MCF 10A (cell line): ENCODE measurements around the gene UNC119B. TPM values are rescaled to one million over a fixed set of nuclear protein-coding genes. Genes with fewer than 3 reads are reported as not detected.

Experiments
- BruUV-seq: library from RNA; stranded (reverse); fragments of 400-500 nt; replicated peaks from 2 replicates; lab custom pipeline; 2021; lab: Mats Ljungman, UMichigan
- CTCF ChIA-PET: fragments of 300-600 bp; sonication (Branson Sonifier 250); formaldehyde crosslinking; extraction: SDS; loops from one replicate; lab custom pipeline; 2021; ENCODE audit warnings: antibody characterized with exemption, inconsistent platforms; lab: Yijun Ruan, JAX
- POLR2A ChIA-PET: fragments of 300-600, 350-650 bp; sonication (Branson Sonifier 250); formaldehyde crosslinking; extraction: SDS; loops from one replicate; lab custom pipeline; 2020; ENCODE audit warnings: antibody characterized with exemption, inconsistent platforms; lab: Yijun Ruan, JAX
- DNase-seq: peaks from one replicate; pipeline ENCODE4 v3.0.0-alpha.2; 2018; ENCODE audit not compliant: unreplicated experiment
- H3K27ac Mint-ChIP-seq: one replicate; pipeline ENCODE4 v1.8.0; 2022; ENCODE audit warnings: mild to moderate bottlenecking, low read depth, mixed read lengths; ENCODE audit not compliant: unreplicated experiment
- H3K27me3 Mint-ChIP-seq: one replicate; pipeline ENCODE4 v1.8.0; 2022; ENCODE audit warnings: mixed read lengths; ENCODE audit not compliant: insufficient read depth, unreplicated experiment
- H3K36me3 Mint-ChIP-seq: one replicate; pipeline ENCODE4 v1.8.0; 2022; ENCODE audit warnings: mild to moderate bottlenecking, moderate library complexity, mixed read lengths; ENCODE audit not compliant: insufficient read depth, unreplicated experiment
- H3K4me1 Mint-ChIP-seq: one replicate; pipeline ENCODE4 v1.8.0; 2022; ENCODE audit warnings: mixed read lengths; ENCODE audit not compliant: insufficient read depth, unreplicated experiment
- H3K4me3 Mint-ChIP-seq: one replicate; pipeline ENCODE4 v1.8.0; 2022; ENCODE audit warnings: mild to moderate bottlenecking, moderate library complexity, mixed read lengths; ENCODE audit not compliant: unreplicated experiment
- H3K9me3 Mint-ChIP-seq: one replicate; pipeline ENCODE4 v1.8.0; 2022; ENCODE audit warnings: mixed read lengths; ENCODE audit not compliant: unreplicated experiment
- intact Hi-C: fragments of 100-400 bp; cut with micrococcal nuclease; formaldehyde crosslinking; loops from 2 replicates; pipeline ENCODE4 v1.14.1; 2022
- total RNA-seq: library from RNA; stranded (reverse); gene quantifications from 2 replicates; pipeline ENCODE4 v1.2.3, GENCODE V29; 2022
- TF ChIP-seq, protein P1 (sequence below): fragments of 200-600 bp; IDR thresholded peaks from one replicate; pipeline ENCODE4 v1.8.0; 2022; ENCODE audit warnings: antibody characterized with exemption, mild to moderate bottlenecking; ENCODE audit not compliant: unreplicated experiment

Gene UNC119B
- total RNA-seq, 1 experiment from 2014 or later = 31.0 TPM

GRCh38 chr12:120739821-120740613 lies 29.8 kb downstream of the UNC119B start:
- intact Hi-C loops = no loop called here
- DNase-seq = no peak
- ChIA-PET POLR2A (no interaction called here), CTCF (interaction anchor here (0.6 kb wide), 2 partner anchors 9 to 11 kb away, joined by 3 read pairs; no protein-coding TSS in a partner anchor)
- Mint-ChIP-seq H3K27me3 (no peaks in the 10 kb centered on the region), H3K9me3 (no peaks in the 10 kb centered on the region), H3K4me1 (no peaks in the 10 kb centered on the region), H3K4me3 (no peak overlapping the region), H3K27ac (no peak overlapping the region), H3K36me3 (peaks cover 6% of the 10 kb centered on the region)
- no TSS peak for BruUV-seq
- TF ChIP-seq, protein P1, sequence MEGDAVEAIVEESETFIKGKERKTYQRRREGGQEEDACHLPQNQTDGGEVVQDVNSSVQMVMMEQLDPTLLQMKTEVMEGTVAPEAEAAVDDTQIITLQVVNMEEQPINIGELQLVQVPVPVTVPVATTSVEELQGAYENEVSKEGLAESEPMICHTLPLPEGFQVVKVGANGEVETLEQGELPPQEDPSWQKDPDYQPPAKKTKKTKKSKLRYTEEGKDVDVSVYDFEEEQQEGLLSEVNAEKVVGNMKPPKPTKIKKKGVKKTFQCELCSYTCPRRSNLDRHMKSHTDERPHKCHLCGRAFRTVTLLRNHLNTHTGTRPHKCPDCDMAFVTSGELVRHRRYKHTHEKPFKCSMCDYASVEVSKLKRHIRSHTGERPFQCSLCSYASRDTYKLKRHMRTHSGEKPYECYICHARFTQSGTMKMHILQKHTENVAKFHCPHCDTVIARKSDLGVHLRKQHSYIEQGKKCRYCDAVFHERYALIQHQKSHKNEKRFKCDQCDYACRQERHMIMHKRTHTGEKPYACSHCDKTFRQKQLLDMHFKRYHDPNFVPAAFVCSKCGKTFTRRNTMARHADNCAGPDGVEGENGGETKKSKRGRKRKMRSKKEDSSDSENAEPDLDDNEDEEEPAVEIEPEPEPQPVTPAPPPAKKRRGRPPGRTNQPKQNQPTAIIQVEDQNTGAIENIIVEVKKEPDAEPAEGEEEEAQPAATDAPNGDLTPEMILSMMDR = no peak

DNA sequence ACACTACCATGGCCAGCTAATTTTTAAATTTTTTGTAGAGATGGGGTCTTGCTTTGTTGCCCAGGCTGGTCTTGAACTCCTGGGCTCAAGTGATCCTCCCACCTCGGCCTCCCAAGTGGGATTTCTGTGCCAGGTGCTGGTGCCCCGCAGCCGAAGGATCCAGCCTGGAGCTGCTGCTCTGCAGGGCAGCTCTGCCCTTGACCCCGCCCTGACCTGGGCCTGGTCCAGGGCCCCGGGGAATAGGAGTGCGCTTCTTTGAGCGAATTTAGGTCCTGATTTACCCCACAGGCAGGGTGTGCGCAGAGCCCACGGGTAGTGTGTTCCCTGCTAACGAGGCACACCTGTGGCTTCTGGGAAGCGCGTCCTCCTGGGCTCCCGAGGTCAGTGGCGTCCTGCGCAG lies 30.6 kb downstream of the UNC119B start:
- CTCF ChIA-PET = interaction anchor here (0.6 kb wide), 1 partner anchor 8 kb away, joined by 3 read pairs; no protein-coding TSS in a partner anchor
- H3K4me1 Mint-ChIP-seq = no peaks in the 10 kb centered on the region
- intact Hi-C loops = no loop called here
- H3K27ac Mint-ChIP-seq = no peak overlapping the region
- no peaks in the 10 kb centered on the region for H3K9me3 Mint-ChIP-seq
- TF ChIP-seq, protein P1 = no peak
- no peaks in the 10 kb centered on the region for H3K36me3 Mint-ChIP-seq
- H3K4me3 Mint-ChIP-seq = no peak overlapping the region
- DNase-seq = no peak
- no peaks in the 10 kb centered on the region for H3K27me3 Mint-ChIP-seq
- POLR2A ChIA-PET = no interaction called here
- no TSS peak for BruUV-seq

DNA sequence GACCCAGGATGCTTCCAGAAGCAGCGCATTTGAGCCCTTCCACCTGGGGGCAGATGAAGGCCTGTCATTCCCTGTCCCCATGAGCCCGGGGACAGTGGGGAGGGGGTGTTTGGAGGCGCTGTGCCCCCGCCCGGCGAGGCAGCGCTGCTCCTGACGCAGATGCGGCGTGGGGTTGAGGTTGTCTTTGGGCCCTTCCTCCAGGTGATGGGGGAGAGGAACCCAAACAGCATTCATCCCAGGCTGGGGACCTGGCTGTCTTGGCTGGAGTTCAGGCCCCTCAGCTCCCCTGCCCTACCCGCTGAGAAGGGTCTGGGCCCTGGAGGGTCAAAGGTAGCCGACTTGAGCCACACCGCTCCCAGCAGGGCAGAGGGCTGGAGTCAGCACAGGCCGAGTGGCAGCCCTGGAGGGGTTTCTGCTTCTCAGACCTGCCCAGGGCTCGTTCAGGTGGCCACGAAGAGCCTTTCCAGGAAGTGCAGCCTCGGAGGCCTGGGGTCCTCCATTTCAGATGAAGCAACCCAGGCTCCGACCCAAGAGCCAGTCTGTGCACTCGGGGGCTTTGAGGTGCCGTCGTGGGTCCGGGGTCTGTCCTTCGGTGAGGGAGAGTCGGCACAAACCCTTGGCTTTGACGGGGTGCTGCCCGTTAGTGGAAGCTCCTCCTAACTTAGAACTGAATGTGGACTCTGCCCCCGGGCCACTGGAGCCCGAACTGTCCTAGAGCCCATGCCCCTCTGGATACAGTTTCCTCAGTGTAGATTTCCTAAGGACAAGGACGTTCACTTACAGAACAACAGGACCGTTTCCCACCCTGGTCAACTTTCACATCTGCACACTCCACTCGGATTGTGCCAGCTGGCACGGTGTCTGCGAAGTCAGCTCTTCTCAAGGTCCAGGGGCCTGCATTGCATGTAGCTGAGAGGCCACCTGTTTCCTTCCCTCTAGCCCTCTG lies 31.5 kb downstream of the UNC119B start:
- intact Hi-C loops = no loop called here
- ChIA-PET CTCF (interaction anchor here (0.6 to 0.7 kb wide), 2 partner anchors 93 to 95 kb away, joined by 4 to 5 read pairs; no protein-coding TSS in a partner anchor), POLR2A (interaction anchor here (0.5 kb wide), 1 partner anchor 32 kb away, joined by 3 read pairs; no protein-coding TSS in a partner anchor)
- Mint-ChIP-seq H3K27ac (no peak overlapping the region), H3K36me3 (no peaks in the 10 kb centered on the region), H3K4me3 (no peak overlapping the region), H3K4me1 (no peaks in the 10 kb centered on the region), H3K27me3 (no peaks in the 10 kb centered on the region), H3K9me3 (no peaks in the 10 kb centered on the region)
- TF ChIP-seq, protein P1 = no peak
- no TSS peak for BruUV-seq
- no peak for DNase-seq
